DMS153 (cell line): Measurements from ENCODE around the gene LTBP1.
"Not testable (repeated sequence)": the region's sequence is repeated elsewhere in the genome, so short reads cannot be mapped to it uniquely, and the experiment has no call there.

Experiments
- DNase-seq: peaks from one replicate; lab custom pipeline; 2025; lab: John Stamatoyannopoulos, UW

LTBP1 gene

GRCh38 chr2:33430077-33430476 lies 483.3 kb downstream of the LTBP1 start:
- no peak for DNase-seq

DNA sequence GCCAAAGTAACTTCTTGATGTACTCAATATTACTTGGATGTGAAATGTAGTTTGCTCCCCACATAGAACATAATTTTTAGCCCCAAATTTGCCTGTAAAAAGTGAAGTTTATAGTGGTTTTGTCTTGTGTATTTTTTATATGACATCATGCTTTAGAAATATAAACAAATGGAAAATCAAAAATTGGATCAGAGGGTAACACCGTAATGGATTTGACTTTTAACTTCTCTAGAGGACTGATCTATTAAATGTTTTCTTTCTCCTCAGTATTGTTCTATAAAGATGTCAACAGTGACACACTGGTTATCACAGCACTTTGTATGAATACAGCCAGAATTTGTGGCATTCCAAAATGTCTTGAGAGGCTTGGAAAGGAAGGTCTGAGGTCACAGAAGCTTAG lies 484.1 kb downstream of the LTBP1 start:
- DNase-seq, result no peak

DNA sequence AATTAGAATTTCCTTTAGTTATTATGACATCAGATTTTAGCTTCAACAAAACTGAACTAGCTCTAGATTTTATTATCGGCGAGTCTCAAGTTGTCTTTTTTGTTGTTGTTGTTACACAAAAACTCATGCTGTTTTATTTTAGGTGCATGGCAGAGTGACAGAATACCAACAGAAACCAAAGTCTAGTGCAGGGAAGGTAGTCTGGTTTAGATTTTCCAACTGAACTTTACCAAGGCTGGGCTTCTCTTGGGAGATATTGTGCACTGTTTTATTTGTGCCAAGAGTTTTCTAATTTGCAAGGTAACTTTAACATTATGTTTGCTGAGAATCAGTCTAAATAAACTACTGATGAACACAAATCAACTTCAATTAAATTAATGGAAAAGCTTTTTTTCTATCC lies 486.1 kb downstream of the LTBP1 start:
- no peak for DNase-seq

DNA sequence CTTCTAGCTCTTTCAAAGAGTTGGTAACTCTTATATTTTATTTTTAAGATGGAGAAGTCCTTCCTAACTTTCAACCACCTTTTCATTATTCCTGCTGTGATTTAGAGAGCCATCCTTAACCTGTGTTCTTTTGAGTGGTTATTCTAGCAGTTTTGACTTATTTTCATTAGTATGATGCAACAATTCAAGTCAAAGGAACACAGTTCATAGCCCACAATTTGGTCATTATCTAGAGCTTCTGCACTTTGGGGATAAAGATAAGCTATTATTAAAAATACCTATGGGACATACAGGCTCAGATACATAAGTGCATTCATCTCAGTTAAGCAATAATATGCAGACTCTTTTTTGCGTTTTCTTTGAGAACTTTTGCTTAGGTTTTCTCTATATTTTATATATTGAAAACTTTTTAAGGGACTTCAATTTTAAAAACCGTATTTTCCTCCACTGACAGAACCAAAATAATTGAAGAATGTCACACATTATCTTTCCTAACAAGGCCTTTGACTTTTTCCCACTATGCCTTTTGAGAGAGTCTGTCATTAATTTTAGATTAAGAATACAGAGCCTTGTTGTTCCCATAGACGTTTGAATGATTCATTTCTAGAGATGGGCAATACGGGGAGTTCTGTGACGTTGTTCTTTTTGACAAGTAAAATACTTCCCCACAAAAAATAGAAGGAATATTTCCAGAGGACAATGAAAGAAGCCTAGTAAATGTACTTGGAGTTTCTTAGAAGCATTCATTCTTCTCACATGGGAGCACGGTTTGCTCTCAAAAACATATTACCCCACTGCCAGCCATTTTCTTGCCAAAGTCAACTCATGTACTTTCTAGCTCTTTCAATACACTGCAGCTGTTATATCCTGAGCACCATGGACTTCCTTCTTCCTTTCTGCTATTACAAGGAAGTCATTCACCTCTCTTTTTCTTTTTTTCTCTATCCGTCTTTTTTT lies 486.8 kb downstream of the LTBP1 start:
- DNase-seq, result no peak

GRCh38 chr2:33435518-33435917 lies 488.8 kb downstream of the LTBP1 start:
- no peak for DNase-seq

DNA sequence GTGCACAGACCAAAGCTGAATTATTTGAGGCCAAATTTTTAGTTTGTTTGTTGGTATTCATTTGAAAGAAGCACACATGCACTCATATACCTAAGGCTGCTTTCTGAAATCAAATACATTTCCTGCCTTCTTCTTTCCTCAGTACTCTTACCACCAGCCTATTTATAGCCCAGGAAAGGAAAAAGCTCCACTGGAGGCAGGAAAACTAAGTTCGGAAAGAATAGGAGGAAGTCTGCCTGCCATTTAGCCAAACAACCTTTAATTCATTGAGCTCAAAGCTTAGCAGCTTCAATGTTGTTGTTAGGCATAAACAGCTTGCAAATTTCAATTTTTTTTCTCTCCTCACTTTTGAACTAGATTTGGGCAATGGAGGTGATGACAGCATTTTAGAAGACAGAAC lies 489.3 kb downstream of the LTBP1 start:
- DNase-seq, result no peak

DNA sequence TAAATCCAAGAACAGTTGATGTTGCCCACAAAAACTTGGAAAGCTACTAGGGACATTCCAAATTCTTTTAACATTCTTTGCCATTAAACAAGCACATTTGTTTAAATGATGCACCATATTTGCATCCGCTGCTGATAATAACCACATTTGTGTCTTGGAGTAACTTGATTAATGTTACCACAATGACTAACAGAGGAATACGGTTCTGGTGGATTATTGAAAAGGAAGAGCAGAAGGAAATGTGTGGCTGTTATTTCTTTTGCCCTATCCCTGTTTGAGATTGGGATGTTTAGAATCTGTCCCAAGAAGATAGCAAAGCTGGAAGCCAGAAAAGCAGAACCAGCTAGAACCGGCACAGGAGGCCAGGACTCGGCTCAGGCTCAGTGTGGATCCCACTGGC lies 490.5 kb downstream of the LTBP1 start:
- DNase-seq, result no peak

DNA sequence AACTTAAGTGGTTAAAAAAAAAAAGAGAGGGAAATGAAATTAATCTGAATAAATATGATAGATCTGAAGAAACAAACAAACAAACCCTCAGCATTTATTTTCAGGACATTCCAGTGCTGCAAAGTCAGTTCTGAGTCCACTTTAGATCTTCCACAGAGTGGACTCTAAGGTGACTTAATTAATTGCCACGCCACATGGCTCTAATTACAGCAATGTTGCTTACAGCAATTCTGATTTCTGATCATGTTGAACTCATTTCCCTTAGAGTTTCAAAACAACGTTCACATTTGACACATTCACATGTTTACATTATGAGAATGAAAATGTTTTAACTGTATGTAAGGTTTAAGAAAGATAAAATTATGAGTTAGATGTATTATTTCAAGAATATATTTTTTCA lies 491.1 kb downstream of the LTBP1 start:
- DNase-seq, result no peak

- DNase-seq, result peak; percentile 6
Measured at GRCh38 chr2:33441235-33441810, 494.6 kb downstream of the LTBP1 start.

- not testable (repeated sequence) for DNase-seq
Measured at GRCh38 chr2:33442052-33442451, 495.3 kb downstream of the LTBP1 start.

DNA sequence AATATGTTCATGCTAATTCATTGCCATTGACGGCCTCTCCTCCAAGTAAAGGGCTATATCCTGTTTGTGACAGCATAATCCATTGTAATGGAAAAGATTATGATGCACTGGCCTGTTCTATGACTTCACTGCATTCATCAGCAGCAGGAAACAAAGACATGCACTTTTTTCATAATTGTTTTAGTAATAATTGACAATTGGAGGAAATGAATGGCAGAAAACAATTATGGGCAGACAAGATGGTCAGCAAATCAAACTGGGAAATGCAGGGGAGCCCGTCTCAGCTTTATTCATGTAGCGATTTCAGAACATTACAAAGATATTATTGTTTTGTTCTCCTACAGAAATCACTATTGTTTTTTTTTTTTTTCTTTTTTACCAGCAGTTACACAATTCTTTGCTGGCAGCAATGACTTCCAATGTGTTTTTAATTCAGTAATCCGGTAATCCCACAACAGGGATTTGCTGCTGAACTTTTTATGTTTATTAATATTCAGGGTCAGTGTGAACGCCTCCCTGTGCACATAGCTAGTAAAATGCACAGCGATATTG lies 495.9 kb downstream of the LTBP1 start:
- DNase-seq, result no peak

DNA sequence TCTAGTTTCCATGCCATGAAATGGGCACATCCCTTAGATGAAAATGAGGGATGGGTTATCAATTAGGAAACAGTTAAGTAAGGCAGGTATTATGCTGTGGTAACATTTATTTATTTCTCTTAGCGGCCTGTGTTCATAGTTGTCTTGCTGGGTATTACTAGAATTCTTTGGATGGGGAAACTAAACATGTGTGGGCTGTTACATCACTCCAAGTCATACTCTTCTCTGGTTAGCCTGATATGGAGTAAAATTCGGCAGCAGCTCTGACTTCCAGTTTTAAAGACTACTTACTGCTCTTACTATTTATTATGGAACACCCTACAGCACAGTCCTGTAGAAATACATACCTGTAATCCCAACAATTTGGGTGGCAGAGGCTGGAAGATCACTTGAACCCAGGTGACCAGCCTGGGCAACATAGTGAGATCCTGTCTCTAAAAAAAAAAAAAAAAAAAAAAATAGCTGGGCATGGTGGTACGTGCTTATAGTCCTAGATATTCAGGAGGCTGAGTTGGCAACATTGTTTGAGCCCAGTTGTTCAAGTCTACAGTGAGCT lies 496.6 kb downstream of the LTBP1 start:
- DNase-seq, result no peak

DNA sequence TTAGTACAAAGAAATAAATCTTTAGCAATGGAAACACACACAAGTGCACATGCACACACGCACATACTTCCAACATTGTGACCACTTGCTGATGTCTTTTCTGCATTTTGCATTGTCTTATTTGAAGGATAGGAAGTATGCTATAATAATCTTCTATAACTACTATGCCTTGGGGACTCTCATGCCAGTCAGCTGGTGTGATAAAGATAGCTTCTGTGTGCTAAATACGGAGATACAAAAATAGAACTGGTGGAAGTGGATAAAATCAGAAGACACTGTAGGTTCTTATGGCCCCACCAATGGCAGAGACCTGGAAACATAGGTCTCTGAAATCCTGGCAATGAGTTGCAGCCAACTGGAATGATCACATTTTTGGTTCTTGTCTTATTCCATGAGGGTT lies 498.2 kb downstream of the LTBP1 start:
- no peak for DNase-seq

DNA sequence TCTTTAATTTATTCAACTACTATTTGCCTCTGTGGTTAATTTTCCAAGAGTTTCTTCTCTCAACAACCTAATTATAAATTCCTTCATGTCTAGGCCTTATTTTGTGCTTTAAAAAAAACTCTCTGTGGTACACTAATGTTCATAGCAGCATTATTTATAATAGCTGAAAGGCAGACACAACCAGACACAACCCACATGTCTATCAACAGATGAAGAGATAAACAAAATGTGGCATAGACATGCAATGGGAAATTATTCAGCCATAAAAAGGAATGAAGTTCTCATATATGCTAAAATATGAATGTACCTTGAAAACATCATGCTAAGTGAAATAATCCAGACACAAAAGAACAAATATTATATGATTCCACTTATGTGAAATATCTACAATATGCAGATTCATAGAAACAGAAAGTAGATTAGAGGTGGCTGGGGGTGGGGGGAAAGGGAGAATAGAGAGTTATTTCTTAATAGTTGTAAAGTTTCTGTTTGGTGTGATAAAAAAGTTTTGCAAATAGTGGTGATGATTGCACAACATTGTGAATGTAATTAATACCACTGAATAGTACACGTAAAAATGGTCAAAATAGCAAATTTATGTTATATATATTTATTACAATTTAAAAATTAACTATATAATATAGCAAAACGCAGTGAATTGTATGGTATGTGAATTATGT lies 501.6 kb downstream of the LTBP1 start:
- no peak for DNase-seq
